Loucy (cell line): ENCODE results near the gene TTLL9.

Source experiments
- H2AFZ ChIP-seq: fragments of 200-600 bp; sonication (generic); 2 replicates; pipeline ENCODE4 v1.6.0; 2016; ENCODE audit warnings: antibody characterized with exemption, mild to moderate bottlenecking, low read length, moderate library complexity
- H3F3A ChIP-seq: fragments of 200-600 bp; 2 replicates; pipeline ENCODE4 v1.6.0; 2016; ENCODE audit warnings: antibody characterized with exemption, low read depth, mild to moderate bottlenecking
- H3K27me3 ChIP-seq: fragments of 200-600 bp; sonication (generic); 2 replicates; pipeline ENCODE4 v1.6.1; 2014; ENCODE audit warnings: low read length, mild to moderate bottlenecking; ENCODE audit not compliant: insufficient read depth, poor library complexity, severe bottlenecking
- H3K36me3 ChIP-seq: fragments of 200-600 bp; sonication (generic); 2 replicates; pipeline ENCODE4 v1.6.1; 2016; ENCODE audit warnings: low read length; ENCODE audit not compliant: insufficient read depth
- H3K4me1 ChIP-seq: fragments of 200-600 bp; sonication (generic); 2 replicates; pipeline ENCODE4 v1.5.1; 2014; ENCODE audit warnings: low read length, mild to moderate bottlenecking; ENCODE audit not compliant: insufficient read depth, poor library complexity, severe bottlenecking
- H3K4me2 ChIP-seq: fragments of 200-600 bp; sonication (generic); 2 replicates; pipeline ENCODE4 v1.6.0; 2014; ENCODE audit warnings: antibody characterized with exemption, low read length, low read depth, mild to moderate bottlenecking; ENCODE audit not compliant: poor library complexity, severe bottlenecking
- H3K4me3 ChIP-seq: fragments of 200-600 bp; sonication (generic); 2 replicates; pipeline ENCODE4 v1.5.1; 2014; ENCODE audit warnings: low read length, mild to moderate bottlenecking, mixed read lengths; ENCODE audit not compliant: poor library complexity, severe bottlenecking
- H3K79me2 ChIP-seq: fragments of 200-600 bp; sonication (generic); 2 replicates; pipeline ENCODE4 v1.6.1; 2014; ENCODE audit warnings: low read length; ENCODE audit not compliant: insufficient read depth
- H3K9ac ChIP-seq: fragments of 200-600 bp; sonication (generic); 2 replicates; pipeline ENCODE4 v1.6.0; 2014; ENCODE audit warnings: mild to moderate bottlenecking, low read depth, low read length, moderate library complexity; ENCODE audit not compliant: poor library complexity, severe bottlenecking
- H3K9me2 ChIP-seq: fragments of 200-600 bp; sonication (generic); replicated peaks from 2 replicates; pipeline ENCODE4 v1.6.1; 2016; ENCODE audit warnings: low read depth, low read length, mixed read lengths
- H3K9me3 ChIP-seq: fragments of 200-600 bp; sonication (generic); 2 replicates; pipeline ENCODE4 v1.6.1; 2014; ENCODE audit warnings: mild to moderate bottlenecking, antibody characterized with exemption, low read length, low read depth; ENCODE audit not compliant: insufficient read depth
- H4K20me1 ChIP-seq: fragments of 200-600 bp; sonication (generic); 2 replicates; pipeline ENCODE4 v1.6.0; 2014; ENCODE audit warnings: antibody characterized with exemption, low read length, mild to moderate bottlenecking; ENCODE audit not compliant: insufficient read depth, poor library complexity, severe bottlenecking
- EZH2phosphoT487 ChIP-seq: fragments of 200-600 bp; IDR thresholded peaks from 2 replicates; pipeline ENCODE4 v1.6.1; 2018; ENCODE audit warnings: antibody characterized with exemption, mild to moderate bottlenecking, moderate library complexity, borderline replicate concordance
- TF ChIP-seq, protein P1 (sequence below): fragments of 200-600 bp; sonication (generic); conservative IDR thresholded peaks from 2 replicates; pipeline ENCODE4 v1.5.1; 2014; ENCODE audit warnings: mild to moderate bottlenecking, antibody characterized with exemption, low read length

The TTLL9 gene

DNA sequence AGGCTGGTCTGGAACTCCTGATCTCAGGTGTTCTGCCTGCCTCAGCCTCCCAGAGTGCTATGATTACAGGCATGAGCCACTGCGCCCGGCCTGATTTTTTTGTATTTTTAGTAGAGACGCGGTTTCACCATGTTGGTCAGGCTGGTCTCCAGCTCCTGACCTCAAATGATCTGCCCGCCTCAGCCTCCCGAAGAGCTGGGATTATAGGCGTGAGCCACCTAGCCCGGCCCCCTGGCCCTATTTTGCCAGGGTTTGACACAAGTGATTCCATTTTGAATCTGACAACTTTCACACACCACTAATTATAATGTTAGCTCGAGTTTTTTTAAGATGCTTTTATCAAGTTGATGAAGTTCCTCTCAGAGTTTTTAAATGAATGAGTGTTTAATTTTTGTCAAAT is 25.6 kb downstream of the TTLL9 start:
- TF ChIP-seq EZH2phosphoT487 = no peak
- TF ChIP-seq, protein P1, sequence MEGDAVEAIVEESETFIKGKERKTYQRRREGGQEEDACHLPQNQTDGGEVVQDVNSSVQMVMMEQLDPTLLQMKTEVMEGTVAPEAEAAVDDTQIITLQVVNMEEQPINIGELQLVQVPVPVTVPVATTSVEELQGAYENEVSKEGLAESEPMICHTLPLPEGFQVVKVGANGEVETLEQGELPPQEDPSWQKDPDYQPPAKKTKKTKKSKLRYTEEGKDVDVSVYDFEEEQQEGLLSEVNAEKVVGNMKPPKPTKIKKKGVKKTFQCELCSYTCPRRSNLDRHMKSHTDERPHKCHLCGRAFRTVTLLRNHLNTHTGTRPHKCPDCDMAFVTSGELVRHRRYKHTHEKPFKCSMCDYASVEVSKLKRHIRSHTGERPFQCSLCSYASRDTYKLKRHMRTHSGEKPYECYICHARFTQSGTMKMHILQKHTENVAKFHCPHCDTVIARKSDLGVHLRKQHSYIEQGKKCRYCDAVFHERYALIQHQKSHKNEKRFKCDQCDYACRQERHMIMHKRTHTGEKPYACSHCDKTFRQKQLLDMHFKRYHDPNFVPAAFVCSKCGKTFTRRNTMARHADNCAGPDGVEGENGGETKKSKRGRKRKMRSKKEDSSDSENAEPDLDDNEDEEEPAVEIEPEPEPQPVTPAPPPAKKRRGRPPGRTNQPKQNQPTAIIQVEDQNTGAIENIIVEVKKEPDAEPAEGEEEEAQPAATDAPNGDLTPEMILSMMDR = no peak
- Histone ChIP-seq H3K4me2 (no peak overlapping the region), H4K20me1 (no peaks in the 10 kb centered on the region), H3K9ac (no peak overlapping the region), H3K79me2 (no peaks in the 10 kb centered on the region), H3K4me1 (no peaks in the 10 kb centered on the region), H3K36me3 (no peaks in the 10 kb centered on the region), H3K4me3 (no peak overlapping the region), H2AFZ (no peak overlapping the region), H3K27me3 (no peaks in the 10 kb centered on the region), H3K9me2 (no peaks in the 10 kb centered on the region), H3F3A (no peaks in the 10 kb centered on the region), H3K9me3 (no peaks in the 10 kb centered on the region)

DNA sequence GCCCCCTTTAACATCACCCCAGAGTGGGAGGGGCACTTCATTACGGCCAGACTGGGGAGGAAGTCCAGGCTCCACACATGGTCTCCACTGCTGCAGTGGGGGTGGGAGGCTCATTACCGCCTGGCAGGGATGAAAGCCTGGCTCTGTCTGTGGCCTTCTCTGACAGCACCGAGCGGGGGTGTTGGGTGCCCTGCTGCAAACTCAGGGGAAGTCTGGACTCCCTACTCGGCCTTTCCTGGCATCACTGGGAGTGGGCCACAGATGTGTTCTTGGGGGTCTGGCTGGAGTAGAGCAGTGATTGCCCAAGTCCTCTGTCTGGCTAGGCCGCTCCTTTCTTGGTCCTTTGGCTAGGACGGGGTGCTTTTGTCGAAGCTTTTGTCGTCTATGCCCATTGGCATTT is 27.1 kb downstream of the TTLL9 start:
- no peak overlapping the region for H3K4me2 ChIP-seq
- no peaks in the 10 kb centered on the region for H3K27me3 ChIP-seq
- no peaks in the 10 kb centered on the region for H4K20me1 ChIP-seq
- H3K9me2 ChIP-seq = no peaks in the 10 kb centered on the region
- H2AFZ ChIP-seq = no peak overlapping the region
- H3K9ac ChIP-seq = no peak overlapping the region
- H3K79me2 ChIP-seq = no peaks in the 10 kb centered on the region
- H3K4me3 ChIP-seq = no peak overlapping the region
- no peaks in the 10 kb centered on the region for H3K9me3 ChIP-seq
- H3F3A ChIP-seq = no peaks in the 10 kb centered on the region
- TF ChIP-seq, protein P1 = no peak
- no peak for TF ChIP-seq EZH2phosphoT487
- H3K36me3 ChIP-seq = no peaks in the 10 kb centered on the region
- no peaks in the 10 kb centered on the region for H3K4me1 ChIP-seq

DNA sequence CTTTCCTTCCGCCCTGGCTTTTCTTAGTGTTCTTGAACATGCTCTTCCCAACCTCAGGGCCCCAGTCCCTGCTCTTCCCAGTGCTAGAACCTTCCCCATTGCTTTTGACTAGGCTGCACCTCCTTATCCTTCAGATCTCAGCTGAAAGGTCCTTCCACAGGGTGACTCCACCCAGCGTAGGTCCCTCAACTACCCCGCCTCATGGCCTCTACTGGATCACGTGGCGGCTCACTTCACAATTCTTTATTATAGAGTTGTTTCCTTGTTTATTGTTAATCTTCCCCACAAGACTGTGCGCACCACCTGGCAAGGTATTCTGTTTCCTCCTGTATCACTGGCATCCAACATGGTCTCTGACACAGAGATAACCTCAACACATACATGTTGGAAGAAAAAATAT is 31.2 kb downstream of the TTLL9 start:
- Histone ChIP-seq H3K79me2 (no peaks in the 10 kb centered on the region), H3K4me2 (no peak overlapping the region), H3F3A (no peaks in the 10 kb centered on the region), H3K9me3 (no peaks in the 10 kb centered on the region), H3K4me1 (no peaks in the 10 kb centered on the region), H4K20me1 (no peaks in the 10 kb centered on the region), H2AFZ (no peak overlapping the region), H3K9ac (no peak overlapping the region), H3K4me3 (no peak overlapping the region), H3K27me3 (no peaks in the 10 kb centered on the region), H3K9me2 (no peaks in the 10 kb centered on the region), H3K36me3 (no peaks in the 10 kb centered on the region)
- TF ChIP-seq, protein P1 = no peak
- no peak for TF ChIP-seq EZH2phosphoT487
